Common myeloid progenitor, CD34-positive (primary cell): ENCODE measurements around the gene HOXA10.

Source experiments
- CTCF ChIA-PET: fragments of 350-600 bp; sonication (Branson Sonifier 250); formaldehyde crosslinking; loops from one replicate; lab custom pipeline; 2021; ENCODE audit warnings: antibody characterized with exemption; lab: Charles Lee
- POLR2A ChIA-PET: fragments of 350-600 bp; sonication (Branson Sonifier 250); formaldehyde crosslinking; loops from one replicate; lab custom pipeline; 2021; ENCODE audit warnings: antibody characterized with exemption; lab: Charles Lee
- DNase-seq, 3 donors: peaks; one replicate each; pipeline versions ENCODE4 v3.0.0 to v3.0.0-alpha.2; 2013
- H3K27ac ChIP-seq, 2 experiments: 1 replicate in 1 of 2; 2 replicates in 1 of 2; pipeline ENCODE4 v1.7.0; 2013; ENCODE audit warnings: inconsistent platforms in 2 of 2, low read length in 2 of 2, mild to moderate bottlenecking in 2 of 2, low read depth in 1 of 2, moderate library complexity in 1 of 2; ENCODE audit not compliant: severe bottlenecking in 2 of 2, insufficient read depth in 1 of 2, poor library complexity in 1 of 2
- H3K27me3 ChIP-seq, 5 experiments: replicated peaks in 2 of 5; 1 replicate in 3 of 5; 2 replicates in 2 of 5; pipeline versions ENCODE4 v1.6.1 to v1.7.0; 2013; ENCODE audit warnings: low read length in 4 of 5, mild to moderate bottlenecking in 2 of 5, moderate library complexity in 2 of 5, inconsistent platforms in 1 of 5; ENCODE audit not compliant: insufficient read depth in 5 of 5, control insufficient read depth in 4 of 5
- H3K36me3 ChIP-seq, 4 experiments: 1 replicate in 2 of 4; 2 replicates in 2 of 4; pipeline versions ENCODE4 v1.6.1 to v1.7.0; 2013; ENCODE audit warnings: low read length in 3 of 4, control low read depth in 1 of 4, mild to moderate bottlenecking in 1 of 4; ENCODE audit not compliant: control insufficient read depth in 4 of 4, insufficient read depth in 4 of 4
- H3K4me1 ChIP-seq, 4 experiments: 1 replicate in 3 of 4; 2 replicates in 1 of 4; pipeline versions ENCODE4 v1.6.1 to v1.7.1; 2013; ENCODE audit warnings: low read length in 3 of 4, mild to moderate bottlenecking in 3 of 4, control low read depth in 1 of 4, inconsistent platforms in 1 of 4, moderate library complexity in 1 of 4; ENCODE audit not compliant: control insufficient read depth in 4 of 4, insufficient read depth in 4 of 4; ENCODE audit errors: control extremely low read depth in 1 of 4
- H3K4me3 ChIP-seq, 7 experiments: 1 replicate in 4 of 7; 2 replicates in 3 of 7; pipeline versions ENCODE4 v1.5.1 to v1.7.0; 2013; ENCODE audit warnings: mild to moderate bottlenecking in 7 of 7, low read length in 6 of 7, moderate library complexity in 6 of 7, inconsistent platforms in 2 of 7, low read depth in 2 of 7, control low read depth in 1 of 7; ENCODE audit not compliant: insufficient read depth in 4 of 7, control insufficient read depth in 1 of 7; ENCODE audit errors: extremely low read depth in 1 of 7
- H3K9me3 ChIP-seq, 5 experiments: 1 replicate in 4 of 5; 2 replicates in 1 of 5; pipeline versions ENCODE4 v1.6.1 to v1.7.1; 2013; ENCODE audit warnings: low read length in 4 of 5, mild to moderate bottlenecking in 2 of 5, inconsistent platforms in 1 of 5, low read depth in 1 of 5, moderate library complexity in 1 of 5; ENCODE audit not compliant: control insufficient read depth in 4 of 5, insufficient read depth in 2 of 5; ENCODE audit errors: control extremely low read depth in 1 of 5
- WGBS: methylation state at CpG from one replicate; pipeline ENCODE4 v1.1.5; 2013; ENCODE audit not compliant: insufficient coverage; 5-methylcytosine and 5-hydroxymethylcytosine counted together

Gene HOXA10

DNA sequence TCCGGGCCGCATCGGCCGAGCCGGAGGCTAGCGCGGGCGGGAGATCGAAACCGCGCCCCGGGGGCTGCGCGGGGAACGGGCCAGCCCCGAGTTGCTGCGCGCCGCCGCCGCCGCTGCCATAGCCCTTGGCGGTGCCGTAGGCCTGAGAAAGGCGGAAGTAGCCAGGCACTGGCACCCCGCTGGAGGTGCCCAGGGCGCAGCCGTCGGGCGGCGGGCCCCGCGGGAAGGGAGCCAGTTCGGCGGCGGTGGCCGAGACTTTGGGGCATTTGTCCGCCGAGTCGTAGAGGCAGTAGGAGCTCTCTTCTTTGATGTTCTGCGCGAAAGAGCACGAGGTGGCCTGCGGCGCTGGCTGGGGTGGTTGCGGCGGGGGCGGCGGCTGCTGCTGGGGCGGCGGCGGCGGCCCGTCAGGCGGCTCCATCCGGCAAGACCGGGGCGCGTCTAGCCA is 587 bp downstream of the HOXA10 start:
- Histone ChIP-seq H3K4me3 (peak overlapping the region; percentile 78 to 100 (median 85)), H3K4me1 (peaks cover 4 to 43% (median 23%) of the 10 kb centered on the region in 4 experiments), H3K9me3 (no peaks in the 10 kb centered on the region), H3K27me3 (peaks cover 0 to 11% (median 0%) of the 10 kb centered on the region in 5 experiments), H3K27ac (peak overlapping the region; percentile 92 to 96), H3K36me3 (peaks cover 0 to 25% (median 4%) of the 10 kb centered on the region in 4 experiments)
- peak in 2 of 3 donors; percentile 77 to 85 for DNase-seq
- ChIA-PET CTCF (interaction anchor here (0.9 to 11.1 kb wide), 10 partner anchors 11 to 805 kb away, joined by 3 to 84 read pairs (median 3); no protein-coding TSS in a partner anchor), POLR2A (interaction anchor here (0.6 to 2.7 kb wide), 3 partner anchors 12 to 506 kb away, joined by 3 to 17 read pairs (median 3); no protein-coding TSS in a partner anchor)
- under 1% methylated on average over 40 of the region's 59 CpGs for WGBS

DNA sequence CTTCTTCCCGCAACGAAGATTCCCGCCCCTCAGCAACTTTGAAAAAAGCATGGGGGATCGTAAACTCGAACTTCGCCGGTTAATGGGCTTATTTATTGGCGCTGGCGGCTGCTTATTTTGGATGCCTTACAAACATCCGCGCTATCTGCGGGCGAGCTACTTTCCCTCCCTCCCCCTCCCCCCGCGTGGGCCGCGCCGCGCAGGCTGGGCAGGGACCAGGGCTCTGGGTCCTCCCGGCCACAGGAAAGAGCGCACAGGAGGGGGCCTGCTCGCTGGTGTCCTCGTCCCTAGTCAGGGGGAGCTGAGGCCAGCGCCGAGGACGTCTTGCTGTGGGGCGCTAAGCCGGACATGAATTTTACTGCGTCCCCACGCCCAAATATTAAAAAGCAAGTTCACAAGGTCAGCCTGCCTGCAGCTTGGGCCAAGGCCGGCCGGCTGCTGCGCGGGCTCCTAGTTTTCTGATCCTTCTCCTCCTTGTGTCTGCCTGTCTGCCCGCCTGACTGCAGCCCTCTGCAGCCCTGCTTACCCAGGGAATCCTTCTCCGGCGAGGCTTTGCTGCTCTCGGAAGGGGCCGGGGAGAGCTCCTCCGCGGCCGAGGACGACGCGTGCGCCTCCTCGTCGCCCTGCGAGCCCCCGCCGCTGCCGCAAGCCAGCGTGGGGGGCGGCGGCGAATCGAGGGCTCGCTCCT is 1.2 kb downstream of the HOXA10 start:
- POLR2A ChIA-PET, result interaction anchor here (0.6 to 2.7 kb wide), 3 partner anchors 11 to 505 kb away, joined by 3 to 17 read pairs (median 3); no protein-coding TSS in a partner anchor
- H3K4me1 ChIP-seq, result peaks cover 4 to 48% (median 27%) of the 10 kb centered on the region in 4 experiments
- CTCF ChIA-PET, result interaction anchor here (0.8 to 11.1 kb wide), 10 partner anchors 11 to 804 kb away, joined by 3 to 84 read pairs (median 4); partner anchors contain the start of gene HOXA7
- H3K9me3 ChIP-seq, result no peaks in the 10 kb centered on the region
- H3K4me3 ChIP-seq, result peak overlapping the region; percentile 78 to 100 (median 85)
- peaks cover 0 to 30% (median 4%) of the 10 kb centered on the region in 4 experiments for H3K36me3 ChIP-seq
- H3K27me3 ChIP-seq, result peaks cover 0 to 7% (median 0%) of the 10 kb centered on the region in 5 experiments
- peak overlapping the region; percentile 92 to 96 for H3K27ac ChIP-seq
- 0% methylated on average over 55 of the region's 58 CpGs for WGBS
- no peak for DNase-seq

DNA sequence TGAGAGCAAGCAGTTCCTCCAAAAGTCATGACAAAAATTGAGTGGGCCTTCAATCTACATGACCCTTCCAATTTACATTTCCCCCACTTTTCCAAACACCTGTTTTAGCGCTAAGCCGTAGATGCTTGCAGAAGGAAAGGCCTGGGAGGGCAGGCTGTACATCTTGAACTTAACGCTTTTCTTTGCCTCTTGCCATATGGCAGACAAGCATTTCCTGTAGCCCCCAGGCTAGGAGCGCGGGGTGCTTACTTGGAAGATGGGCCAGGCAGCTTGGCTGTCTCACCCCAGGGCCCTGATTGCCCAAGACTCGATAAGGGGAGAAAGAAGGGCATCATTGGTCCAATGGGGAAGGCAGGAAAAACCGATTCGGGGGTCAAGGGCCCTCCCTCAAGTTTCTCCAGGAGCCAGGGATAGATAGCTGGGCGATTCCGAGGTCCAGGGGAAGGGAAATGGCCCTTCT is 1.8 kb downstream of the HOXA10 start:
- Histone ChIP-seq H3K36me3 (peaks cover 0 to 34% (median 4%) of the 10 kb centered on the region in 4 experiments), H3K27ac (peak overlapping the region; percentile 92 to 96), H3K4me1 (peaks cover 8 to 54% (median 33%) of the 10 kb centered on the region in 4 experiments), H3K27me3 (peaks cover 0 to 2% (median 0%) of the 10 kb centered on the region in 5 experiments), H3K9me3 (no peaks in the 10 kb centered on the region), H3K4me3 (peak overlapping the region; percentile 78 to 100 (median 85))
- ChIA-PET CTCF (interaction anchor here (0.8 to 11.1 kb wide), 9 partner anchors 10 to 800 kb away, joined by 3 to 84 read pairs (median 4); partner anchors contain the start of gene HOXA7), POLR2A (interaction anchor here (2.4 to 2.7 kb wide), 2 partner anchors 10 to 15 kb away, joined by 6 to 17 read pairs; no protein-coding TSS in a partner anchor)
- WGBS, result 0% methylated on average over 10 of the region's 10 CpGs
- DNase-seq, result no peak

GRCh38 chr7:27171637-27172314 is 2.3 kb downstream of the HOXA10 start:
- Histone ChIP-seq H3K9me3 (no peaks in the 10 kb centered on the region), H3K36me3 (peaks cover 0 to 34% (median 4%) of the 10 kb centered on the region in 4 experiments), H3K27me3 (peaks cover 0 to 2% (median 0%) of the 10 kb centered on the region in 5 experiments), H3K27ac (peak overlapping the region; percentile 92 to 96), H3K4me3 (peak overlapping the region; percentile 78 to 100 (median 85)), H3K4me1 (peaks cover 9 to 60% (median 38%) of the 10 kb centered on the region in 4 experiments)
- ChIA-PET CTCF (interaction anchor here (0.8 to 11.1 kb wide), 6 partner anchors 8 to 21 kb away, joined by 3 to 84 read pairs (median 14); partner anchors contain the start of gene HOXA7), POLR2A (interaction anchor here (0.9 to 2.7 kb wide), 4 partner anchors 10 to 19 kb away, joined by 3 to 17 read pairs (median 4); partner anchors contain the start of gene HOXA3)
- peak in 1 of 3 donors; percentile 60 for DNase-seq
- under 1% methylated on average over 30 of the region's 30 CpGs for WGBS

- Histone ChIP-seq H3K4me3 (peak overlapping the region; percentile 78 to 100 (median 85)), H3K9me3 (no peaks in the 10 kb centered on the region), H3K27ac (peak overlapping the region; percentile 92 to 96), H3K36me3 (peaks cover 0 to 34% (median 4%) of the 10 kb centered on the region in 4 experiments), H3K27me3 (peaks cover 0 to 2% (median 0%) of the 10 kb centered on the region in 5 experiments), H3K4me1 (peaks cover 9 to 64% (median 43%) of the 10 kb centered on the region in 4 experiments)
- CTCF ChIA-PET, result interaction anchor here (0.8 to 11.1 kb wide), 5 partner anchors 8 to 21 kb away, joined by 3 to 84 read pairs (median 19); partner anchors contain the start of gene HOXA7
- WGBS, result no CpG with 5 or more reads among the region's 8 CpGs
- no peak for DNase-seq
- POLR2A ChIA-PET, result interaction anchor here (0.9 to 2.7 kb wide), 4 partner anchors 9 to 19 kb away, joined by 3 to 17 read pairs (median 4); partner anchors contain the start of gene HOXA3
Observed at GRCh38 chr7:27171325-27171636, 2.8 kb downstream of the HOXA10 start.
